ENCODE results near the gene SLC25A33. TPM values are rescaled to one million over a fixed set of nuclear protein-coding genes. Genes with fewer than 3 reads are reported as not detected.

Gene SLC25A33
- polyA plus RNA-seq, 4 donors = 2.7 to 6.3 (median 4.2) TPM

DNA sequence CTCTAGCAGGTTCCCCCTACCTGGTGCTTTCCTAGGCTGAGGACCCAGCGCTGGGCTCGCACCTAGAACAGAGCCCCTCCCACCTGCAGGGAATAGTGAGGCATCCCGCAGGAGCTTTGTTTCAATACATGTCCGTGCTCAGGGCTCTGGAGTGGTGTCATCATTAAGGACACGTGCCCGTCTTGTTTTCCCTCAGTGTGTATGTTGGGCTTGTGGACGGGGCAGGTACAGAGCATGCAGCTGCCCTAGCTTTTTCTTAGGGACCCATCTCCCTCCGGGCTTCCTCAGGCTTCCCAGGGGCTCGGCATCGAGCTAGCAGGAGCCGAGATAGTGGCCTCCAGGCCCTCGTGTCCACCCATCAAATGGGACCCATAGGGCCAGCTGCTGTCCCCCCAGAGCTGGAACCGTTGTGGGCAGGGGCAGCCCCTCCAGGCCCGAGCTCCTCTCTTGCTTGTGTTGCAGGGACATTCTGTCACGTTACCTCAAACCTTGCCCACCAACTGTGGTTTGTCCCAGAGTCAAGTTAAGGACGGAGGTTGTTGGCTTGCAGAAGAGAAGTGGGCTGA is 53.3 kb downstream of the SLC25A33 start:
- FAIRE-seq = no peak
- no peak for DNase-seq
- no peaks in the 10 kb centered on the region for H3K27me3 ChIP-seq (ENCODE audit: control insufficient read depth in 3 of 3, insufficient read depth in 3 of 3, low read length in 3 of 3)
- H3K4me1 ChIP-seq (ENCODE audit: control insufficient read depth in 3 of 3, insufficient read depth in 2 of 3, low read depth in 1 of 3, low read length in 2 of 3) = peaks cover 0 to 37% (median 4%) of the 10 kb centered on the region in 3 donors
- H3K4me3 ChIP-seq (ENCODE audit: low read depth in 1 of 3, low read length in 3 of 3) = no peak overlapping the region
- no peaks in the 10 kb centered on the region for H3K9me3 ChIP-seq (ENCODE audit: control insufficient read depth in 2 of 2, insufficient read depth in 1 of 2, low read depth in 1 of 2, low read length in 1 of 2)
- WGBS, 3 donors = 79 to 89% (median 80%) methylated on average over 13 to 16 of the region's 16 CpGs
- H3K27ac ChIP-seq (ENCODE audit: low read depth in 1 of 3, low read length in 2 of 3) = peak overlapping the region in 1 of 3 donors; percentile 62
- peaks cover 0 to 39% (median 0%) of the 10 kb centered on the region in 3 donors for H3K36me3 ChIP-seq (ENCODE audit: control insufficient read depth in 3 of 3, insufficient read depth in 2 of 3, low read depth in 1 of 3, low read length in 3 of 3)

DNA sequence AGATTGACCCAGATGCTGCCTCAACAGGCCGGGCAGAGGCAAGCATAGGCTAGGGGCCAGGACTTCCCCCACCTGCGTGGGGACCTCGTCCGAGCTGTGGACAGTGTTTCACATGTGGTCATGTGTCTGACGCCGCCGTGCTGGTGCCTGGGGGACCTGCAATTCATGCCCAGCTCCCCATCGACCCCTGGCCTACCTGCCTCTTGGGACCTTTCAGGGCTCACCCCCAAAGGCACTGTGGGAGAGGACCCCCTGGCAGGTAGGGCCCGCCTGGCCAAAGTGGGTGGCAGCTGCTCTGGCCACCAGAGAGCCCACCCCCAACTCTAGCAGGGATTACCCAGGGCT is 53.9 kb downstream of the SLC25A33 start:
- 63 to 84% (median 70%) methylated on average over 7 to 9 of the region's 9 CpGs for WGBS, 3 donors
- Histone ChIP-seq H3K9me3 (ENCODE audit: control insufficient read depth in 2 of 2, insufficient read depth in 1 of 2, low read depth in 1 of 2, low read length in 1 of 2) (no peaks in the 10 kb centered on the region), H3K27ac (ENCODE audit: low read depth in 1 of 3, low read length in 2 of 3) (peak overlapping the region in 2 of 3 donors; percentile 18 to 62), H3K36me3 (ENCODE audit: control insufficient read depth in 3 of 3, insufficient read depth in 2 of 3, low read depth in 1 of 3, low read length in 3 of 3) (peaks cover 0 to 44% (median 3%) of the 10 kb centered on the region in 3 donors), H3K4me3 (ENCODE audit: low read depth in 1 of 3, low read length in 3 of 3) (no peak overlapping the region), H3K4me1 (ENCODE audit: control insufficient read depth in 3 of 3, insufficient read depth in 2 of 3, low read depth in 1 of 3, low read length in 2 of 3) (peaks cover 0 to 36% (median 4%) of the 10 kb centered on the region in 3 donors), H3K27me3 (ENCODE audit: control insufficient read depth in 3 of 3, insufficient read depth in 3 of 3, low read length in 3 of 3) (no peaks in the 10 kb centered on the region)
- FAIRE-seq (no peak), DNase-seq (no peak)

DNA sequence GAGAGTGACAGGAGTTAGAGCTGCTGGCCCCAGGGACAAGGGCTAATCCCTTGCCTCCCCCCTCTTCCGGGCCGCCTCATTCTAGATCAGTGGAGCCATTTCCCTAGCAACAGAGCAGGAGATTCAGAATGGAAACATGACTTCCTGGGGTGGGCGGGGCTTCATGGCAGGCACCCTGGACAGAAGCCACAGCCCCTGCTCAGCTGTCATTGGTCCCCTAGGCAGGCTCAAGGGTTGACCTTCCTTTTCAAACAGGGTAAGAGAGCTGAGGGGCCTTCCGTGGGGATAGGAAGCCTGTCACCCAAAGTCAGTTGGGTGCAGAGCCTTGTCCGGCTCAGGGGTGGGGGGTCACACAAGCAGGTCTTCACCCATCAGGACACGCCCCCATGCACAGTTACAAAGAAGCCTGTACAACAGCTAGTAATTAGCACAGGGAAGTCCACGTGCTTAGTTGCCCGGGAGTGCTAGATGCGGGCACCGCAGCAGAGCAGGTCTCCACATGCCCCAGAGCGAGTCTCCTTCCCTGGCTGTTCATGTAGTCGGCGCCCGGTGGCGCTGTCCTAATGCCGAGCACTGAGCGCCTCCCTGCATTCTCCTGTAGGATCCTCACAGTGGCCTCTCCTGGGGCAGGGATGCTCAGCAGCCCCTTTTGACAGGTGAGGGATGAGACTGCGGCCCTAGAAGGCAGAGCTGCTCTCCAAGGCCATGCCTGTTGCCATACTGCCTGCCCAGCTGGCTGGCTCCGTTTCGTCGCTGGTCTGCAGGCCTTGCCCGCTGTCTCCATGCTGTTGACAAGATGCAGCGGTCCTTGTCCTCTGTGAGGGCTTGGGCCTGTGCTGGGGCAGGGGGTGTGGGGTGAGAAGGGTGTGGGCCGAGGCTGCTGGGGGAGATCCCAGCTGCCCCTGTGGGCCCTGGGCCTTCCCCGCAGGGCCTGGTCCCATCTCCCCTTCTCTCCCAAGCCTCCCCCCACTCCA is 54.5 kb downstream of the SLC25A33 start:
- DNase-seq = peak; percentile 45 to 89
- no peak for FAIRE-seq
- WGBS, 3 donors = 68 to 75% (median 68%) methylated on average over 24 to 25 of the region's 25 CpGs
- H3K27me3 ChIP-seq (ENCODE audit: control insufficient read depth in 3 of 3, insufficient read depth in 3 of 3, low read length in 3 of 3) = no peaks in the 10 kb centered on the region
- H3K4me3 ChIP-seq (ENCODE audit: low read depth in 1 of 3, low read length in 3 of 3) = no peak overlapping the region
- peaks cover 0 to 35% (median 4%) of the 10 kb centered on the region in 3 donors for H3K4me1 ChIP-seq (ENCODE audit: control insufficient read depth in 3 of 3, insufficient read depth in 2 of 3, low read depth in 1 of 3, low read length in 2 of 3)
- H3K36me3 ChIP-seq (ENCODE audit: control insufficient read depth in 3 of 3, insufficient read depth in 2 of 3, low read depth in 1 of 3, low read length in 3 of 3) = peaks cover 0 to 51% (median 3%) of the 10 kb centered on the region in 3 donors
- no peaks in the 10 kb centered on the region for H3K9me3 ChIP-seq (ENCODE audit: control insufficient read depth in 2 of 2, insufficient read depth in 1 of 2, low read depth in 1 of 2, low read length in 1 of 2)
- peak overlapping the region in 1 of 3 donors; percentile 62 for H3K27ac ChIP-seq (ENCODE audit: low read depth in 1 of 3, low read length in 2 of 3)

DNA sequence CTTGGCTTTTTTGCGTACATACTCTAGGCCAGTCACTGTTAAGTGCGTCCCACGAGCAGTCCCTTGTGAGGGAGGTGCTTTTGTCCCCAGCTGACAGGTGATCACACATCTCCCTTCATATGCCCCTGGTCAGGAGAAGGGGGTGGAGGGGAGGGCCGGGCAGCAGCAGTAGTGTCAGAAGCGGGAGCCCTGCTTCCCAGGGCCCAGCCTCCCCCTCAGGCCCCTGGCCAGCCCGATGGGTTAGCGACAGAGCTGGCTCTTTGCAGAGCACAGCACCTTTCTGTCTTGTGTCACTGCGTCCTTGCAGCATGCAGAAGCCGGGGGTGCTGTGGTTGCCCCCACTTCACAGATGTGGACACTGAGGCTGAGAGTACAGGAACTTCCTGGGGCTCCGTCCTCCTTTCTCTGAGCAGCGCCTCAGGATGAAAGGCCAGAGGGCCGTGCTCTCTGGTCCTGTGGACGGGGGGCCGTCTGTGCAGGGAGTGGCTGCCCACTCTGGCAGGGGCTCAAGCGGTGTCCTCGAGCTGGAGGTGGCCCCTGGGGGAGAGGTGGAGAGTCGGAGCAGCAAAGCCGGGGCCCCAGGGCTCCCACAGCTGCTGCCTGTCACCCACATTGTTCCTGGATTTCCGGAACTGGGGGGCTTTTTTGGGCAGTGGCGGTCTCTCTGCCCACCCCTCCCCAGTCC is 55.3 kb downstream of the SLC25A33 start:
- peaks cover 0 to 31% (median 4%) of the 10 kb centered on the region in 3 donors for H3K4me1 ChIP-seq (ENCODE audit: control insufficient read depth in 3 of 3, insufficient read depth in 2 of 3, low read depth in 1 of 3, low read length in 2 of 3)
- H3K4me3 ChIP-seq (ENCODE audit: low read depth in 1 of 3, low read length in 3 of 3) = no peak overlapping the region
- H3K36me3 ChIP-seq (ENCODE audit: control insufficient read depth in 3 of 3, insufficient read depth in 2 of 3, low read depth in 1 of 3, low read length in 3 of 3) = peaks cover 0 to 56% (median 3%) of the 10 kb centered on the region in 3 donors
- no peaks in the 10 kb centered on the region for H3K9me3 ChIP-seq (ENCODE audit: control insufficient read depth in 2 of 2, insufficient read depth in 1 of 2, low read depth in 1 of 2, low read length in 1 of 2)
- 89 to 93% (median 91%) methylated on average over 18 to 20 of the region's 20 CpGs for WGBS, 3 donors
- no peak for FAIRE-seq
- H3K27me3 ChIP-seq (ENCODE audit: control insufficient read depth in 3 of 3, insufficient read depth in 3 of 3, low read length in 3 of 3) = no peaks in the 10 kb centered on the region
- no peak overlapping the region for H3K27ac ChIP-seq (ENCODE audit: low read depth in 1 of 3, low read length in 2 of 3)
- no peak for DNase-seq

DNA sequence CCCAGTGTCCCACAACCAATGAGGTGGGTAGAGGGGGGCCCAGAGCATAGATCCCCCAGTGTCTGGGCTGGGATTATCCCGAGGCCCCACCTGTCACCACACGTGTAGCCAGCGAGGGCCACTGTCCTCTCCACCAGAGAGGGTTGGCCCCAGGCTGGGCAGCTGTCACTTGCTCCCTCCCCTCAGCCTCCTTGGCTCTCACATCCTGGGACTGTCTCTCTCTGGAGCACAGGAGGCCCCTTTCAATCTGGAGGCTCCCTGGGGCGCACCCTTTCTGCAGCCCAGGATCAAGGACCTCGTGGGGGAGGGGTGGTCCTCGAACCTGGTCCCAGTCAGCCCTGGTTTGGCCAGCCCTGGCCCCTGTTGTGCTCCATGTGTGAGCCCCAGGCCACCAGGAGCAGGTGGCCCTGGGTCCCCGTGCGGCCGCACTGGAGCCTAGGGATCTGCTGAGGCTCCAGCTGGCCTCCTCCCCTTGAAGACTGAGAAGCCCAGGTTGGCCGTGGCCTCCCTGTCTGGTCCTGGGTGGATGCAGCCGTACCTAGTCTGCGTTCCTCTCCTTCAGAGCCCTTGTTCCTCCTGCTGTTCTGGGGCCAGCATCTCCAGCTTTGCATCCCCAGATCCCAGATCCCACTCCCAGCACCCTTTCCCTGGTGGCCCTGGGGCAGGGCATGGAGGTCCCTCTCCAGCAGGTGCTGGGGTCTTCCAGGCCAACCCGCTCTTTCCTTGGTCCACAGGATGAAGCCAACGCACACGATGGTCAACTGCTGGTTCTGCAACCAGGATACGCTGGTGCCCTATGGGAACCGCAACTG is 56.1 kb downstream of the SLC25A33 start:
- 80 to 87% (median 84%) methylated on average over 17 of the region's 17 CpGs for WGBS, 3 donors
- no peak for DNase-seq
- no peaks in the 10 kb centered on the region for H3K27me3 ChIP-seq (ENCODE audit: control insufficient read depth in 3 of 3, insufficient read depth in 3 of 3, low read length in 3 of 3)

DNA sequence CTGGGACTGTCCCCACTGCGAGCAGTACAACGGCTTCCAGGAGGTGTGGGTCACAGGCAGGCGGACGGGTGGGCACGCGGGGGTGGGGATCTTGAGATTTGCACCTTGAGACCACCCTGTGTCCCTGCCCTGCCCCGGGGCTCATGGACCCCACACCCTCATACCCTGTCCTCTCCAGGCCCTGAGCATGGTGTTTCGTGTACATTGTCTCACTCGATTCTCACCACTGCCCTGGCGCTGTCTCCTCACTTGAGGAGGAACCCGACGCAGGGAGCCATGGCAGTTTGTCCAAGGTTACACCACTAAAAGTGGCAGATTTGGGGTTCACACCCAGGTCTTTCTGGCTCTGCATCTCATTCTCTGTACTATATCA is 56.7 kb downstream of the SLC25A33 start:
- DNase-seq (no peak), FAIRE-seq (no peak)
- Histone ChIP-seq H3K4me3 (ENCODE audit: low read depth in 1 of 3, low read length in 3 of 3) (no peak overlapping the region), H3K27me3 (ENCODE audit: control insufficient read depth in 3 of 3, insufficient read depth in 3 of 3, low read length in 3 of 3) (no peaks in the 10 kb centered on the region), H3K9me3 (ENCODE audit: control insufficient read depth in 2 of 2, insufficient read depth in 1 of 2, low read depth in 1 of 2, low read length in 1 of 2) (no peaks in the 10 kb centered on the region), H3K36me3 (ENCODE audit: control insufficient read depth in 3 of 3, insufficient read depth in 2 of 3, low read depth in 1 of 3, low read length in 3 of 3) (peaks cover 0 to 60% (median 3%) of the 10 kb centered on the region in 3 donors), H3K4me1 (ENCODE audit: control insufficient read depth in 3 of 3, insufficient read depth in 2 of 3, low read depth in 1 of 3, low read length in 2 of 3) (peaks cover 0 to 19% (median 4%) of the 10 kb centered on the region in 3 donors), H3K27ac (ENCODE audit: low read depth in 1 of 3, low read length in 2 of 3) (no peak overlapping the region)
- WGBS, 3 donors = 87 to 91% (median 90%) methylated on average over 12 of the region's 12 CpGs

More for the DNA sequence above, 56.1 kb downstream of the SLC25A33 start:
- FAIRE-seq = no peak
- H3K36me3 ChIP-seq (ENCODE audit: control insufficient read depth in 3 of 3, insufficient read depth in 2 of 3, low read depth in 1 of 3, low read length in 3 of 3) = peaks cover 0 to 60% (median 3%) of the 10 kb centered on the region in 3 donors
- no peak overlapping the region for H3K27ac ChIP-seq (ENCODE audit: low read depth in 1 of 3, low read length in 2 of 3)
- no peak overlapping the region for H3K4me3 ChIP-seq (ENCODE audit: low read depth in 1 of 3, low read length in 3 of 3)
- H3K9me3 ChIP-seq (ENCODE audit: control insufficient read depth in 2 of 2, insufficient read depth in 1 of 2, low read depth in 1 of 2, low read length in 1 of 2) = no peaks in the 10 kb centered on the region
- peaks cover 0 to 24% (median 4%) of the 10 kb centered on the region in 3 donors for H3K4me1 ChIP-seq (ENCODE audit: control insufficient read depth in 3 of 3, insufficient read depth in 2 of 3, low read depth in 1 of 3, low read length in 2 of 3)

DNA sequence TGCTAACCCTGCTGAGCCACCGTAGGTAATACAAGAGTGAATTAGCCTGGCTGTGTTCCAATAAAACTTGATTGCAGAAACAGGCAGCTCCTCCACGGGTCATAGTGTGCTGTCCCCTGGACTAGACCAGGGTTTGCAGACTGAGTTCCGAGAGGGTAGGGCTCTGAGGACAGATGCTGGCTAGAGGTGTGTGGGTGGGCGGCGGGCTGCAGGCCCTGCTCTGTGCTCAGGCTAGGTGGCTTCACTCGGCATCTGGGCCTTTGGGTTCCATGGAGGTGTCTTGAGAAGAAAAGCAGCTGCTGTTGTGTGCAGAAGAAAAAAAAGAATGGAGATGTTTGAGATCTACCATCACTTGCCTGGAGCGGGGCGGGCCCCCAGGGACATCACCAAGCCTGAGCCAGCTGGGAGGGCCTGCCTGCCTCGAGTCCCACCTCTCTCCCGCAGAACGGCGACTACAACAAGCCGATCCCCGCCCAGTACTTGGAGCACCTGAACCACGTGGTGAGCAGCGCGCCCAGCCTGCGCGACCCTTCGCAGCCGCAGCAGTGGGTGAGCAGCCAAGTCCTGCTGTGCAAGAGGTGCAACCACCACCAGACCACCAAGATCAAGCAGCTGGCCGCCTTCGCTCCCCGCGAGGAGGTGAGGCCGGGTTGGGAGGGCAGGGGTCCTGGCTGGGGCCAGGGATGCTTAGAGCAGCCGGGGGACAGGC is 57.3 kb downstream of the SLC25A33 start:
- DNase-seq (peak in 1 of 2 donors; percentile 83), FAIRE-seq (no peak)
- peaks cover 0 to 19% (median 4%) of the 10 kb centered on the region in 3 donors for H3K4me1 ChIP-seq (ENCODE audit: control insufficient read depth in 3 of 3, insufficient read depth in 2 of 3, low read depth in 1 of 3, low read length in 2 of 3)
- peaks cover 0 to 60% (median 3%) of the 10 kb centered on the region in 3 donors for H3K36me3 ChIP-seq (ENCODE audit: control insufficient read depth in 3 of 3, insufficient read depth in 2 of 3, low read depth in 1 of 3, low read length in 3 of 3)
- WGBS, 3 donors = 76 to 85% (median 82%) methylated on average over 27 of the region's 27 CpGs
- no peak overlapping the region for H3K27ac ChIP-seq (ENCODE audit: low read depth in 1 of 3, low read length in 2 of 3)
- no peak overlapping the region for H3K4me3 ChIP-seq (ENCODE audit: low read depth in 1 of 3, low read length in 3 of 3)
- H3K27me3 ChIP-seq (ENCODE audit: control insufficient read depth in 3 of 3, insufficient read depth in 3 of 3, low read length in 3 of 3) = no peaks in the 10 kb centered on the region
- no peaks in the 10 kb centered on the region for H3K9me3 ChIP-seq (ENCODE audit: control insufficient read depth in 2 of 2, insufficient read depth in 1 of 2, low read depth in 1 of 2, low read length in 1 of 2)
